GM12892 (cell line): ENCODE results near the gene SPAG17.

Experiments
- POLR2A ChIP-seq: IDR thresholded peaks from 2 replicates; pipeline ENCODE4 v1.6.1; 2011; ENCODE audit warnings: low read depth, low read length, control low read depth
- POLR2AphosphoS5 ChIP-seq: IDR thresholded peaks from 2 replicates; pipeline ENCODE4 v1.6.1; 2011; ENCODE audit warnings: low read depth, low read length, control low read depth
- TAF1 ChIP-seq: IDR thresholded peaks from 2 replicates; pipeline ENCODE4 v1.6.1; 2011; ENCODE audit warnings: low read depth, mild to moderate bottlenecking, control low read depth, low read length, borderline replicate concordance

- TF ChIP-seq TAF1: no peak
- no peak for TF ChIP-seq POLR2A
- no peak for TF ChIP-seq POLR2AphosphoS5
Observed at GRCh38 chr1:118077331-118078045, 107.5 kb downstream of the SPAG17 start.
